K562 (cell line): ENCODE results near the gene USP7. TPM values are rescaled to one million over a fixed set of nuclear protein-coding genes. Genes with fewer than 3 reads are reported as not detected.

Experiments
- ATAC-seq: fragments of 200-7000 bp; cut with Tn5 transposase; 3 replicates; pipeline ENCODE4 v1.9.1; 2020; ENCODE audit warnings: moderate library complexity
- BruUV-seq: library from RNA; stranded (reverse); fragments of 400-500 nt; replicated peaks from 2 replicates; lab custom pipeline; 2021; lab: Mats Ljungman, UMichigan
- CTCF ChIA-PET: fragments of 300-600 bp; formaldehyde crosslinking; extraction: SDS; loops from one replicate; lab custom pipeline; 2021; ENCODE audit warnings: low intra/inter-chr PET ratio; lab: Yijun Ruan, JAX
- POLR2A ChIA-PET: fragments of 300-600, 350-650 bp; sonication (Branson Sonifier 250); formaldehyde crosslinking; extraction: SDS; loops from one replicate; lab custom pipeline; 2021; ENCODE audit warnings: antibody characterized with exemption, inconsistent platforms; lab: Yijun Ruan, JAX
- DNase-seq, 4 experiments: peaks; one replicate each; pipeline versions ENCODE4 v3.0.0 to v3.0.0-alpha.2; 2011 to 2018; ENCODE audit warnings: low spot score in 3 of 4, mixed read lengths in 3 of 4; ENCODE audit errors: extremely low read depth in 1 of 4
- FAIRE-seq: peaks from 2 replicates; lab custom pipeline; 2011; peaks lifted over from hg19 to GRCh38; lab: Jason Lieb, UNC
- H2AFZ ChIP-seq: 2 replicates; pipeline ENCODE4 v1.6.0; 2011; ENCODE audit warnings: low read depth, low read length, control low read depth, inconsistent platforms
- H3K27ac ChIP-seq: fragments of 200-600 bp; 3 replicates; pipeline ENCODE4 v1.8.0; 2011; ENCODE audit warnings: low read depth, mild to moderate bottlenecking, control low read depth, inconsistent platforms, low read length, moderate library complexity, mixed read lengths; ENCODE audit errors: extremely low read depth
- H3K27me3 ChIP-seq, 2 experiments: fragments of 300-600 bp in 1 of 2; 2 replicates in 1 of 2; 3 replicates in 1 of 2; pipeline versions ENCODE4 v1.6.0 to v1.8.0; 2011; ENCODE audit warnings: inconsistent platforms in 2 of 2, low read length in 2 of 2, mild to moderate bottlenecking in 1 of 2, mixed read lengths in 1 of 2, moderate library complexity in 1 of 2; ENCODE audit not compliant: control insufficient read depth in 2 of 2, insufficient read depth in 2 of 2
- H3K36me3 ChIP-seq: fragments of 300-600 bp; 3 replicates; pipeline ENCODE4 v1.8.0; 2011; ENCODE audit warnings: mild to moderate bottlenecking, low read length, inconsistent platforms; ENCODE audit not compliant: control insufficient read depth, insufficient read depth
- H3K4me1 ChIP-seq, 2 experiments: fragments of 200-600 bp in 1 of 2; replicated peaks in 1 of 2; 2 replicates in 1 of 2; 3 replicates in 1 of 2; pipeline versions ENCODE4 v1.5.1 to v1.8.0; 2011; ENCODE audit warnings: inconsistent platforms in 2 of 2, low read length in 2 of 2, mild to moderate bottlenecking in 1 of 2, mixed read lengths in 1 of 2, moderate library complexity in 1 of 2; ENCODE audit not compliant: control insufficient read depth in 2 of 2, insufficient read depth in 2 of 2
- H3K4me2 ChIP-seq: 2 replicates; pipeline ENCODE4 v1.6.1; 2011; ENCODE audit warnings: low read length, control low read depth, inconsistent platforms, mixed read lengths; ENCODE audit not compliant: insufficient read depth
- H3K4me3 ChIP-seq: fragments of 200-600 bp; sonication (generic), shearing (Covaris generic); 2 replicates; pipeline ENCODE4 v1.5.1; 2016; ENCODE audit warnings: control low read depth, inconsistent platforms
- H3K79me2 ChIP-seq: fragments of 200-600 bp; 3 replicates; pipeline ENCODE4 v1.8.0; 2011; ENCODE audit warnings: low read length, inconsistent platforms; ENCODE audit not compliant: control insufficient read depth, insufficient read depth
- H3K9ac ChIP-seq, 2 experiments: 2 replicates each; pipeline versions ENCODE4 v1.6.0 to v1.6.1; 2011; ENCODE audit warnings: low read depth in 2 of 2, low read length in 2 of 2, control low read depth in 1 of 2, inconsistent platforms in 1 of 2, mild to moderate bottlenecking in 1 of 2, mixed read lengths in 1 of 2; ENCODE audit not compliant: insufficient read depth in 1 of 2
- H3K9me1 ChIP-seq: one replicate; pipeline ENCODE4 v1.6.0; 2011; ENCODE audit warnings: inconsistent platforms, mild to moderate bottlenecking, low read length, moderate library complexity; ENCODE audit not compliant: control insufficient read depth, insufficient read depth
- H3K9me3 ChIP-seq: replicated peaks from 2 replicates; pipeline ENCODE4 v1.5.1; 2011; ENCODE audit warnings: low read depth, low read length, inconsistent platforms; ENCODE audit not compliant: control insufficient read depth, insufficient read depth
- H4K20me1 ChIP-seq: replicated peaks from 2 replicates; pipeline ENCODE4 v1.6.1; 2011; ENCODE audit warnings: low read length, inconsistent platforms, mixed read lengths; ENCODE audit not compliant: control insufficient read depth, insufficient read depth
- ARHGAP35 ChIP-seq: fragments of 450-650 bp; IDR thresholded peaks from 2 replicates; pipeline ENCODE4 v1.6.1; 2018; ENCODE audit not compliant: partially characterized antibody
- ARID4B ChIP-seq: sonication (generic); formaldehyde crosslinking; IDR thresholded peaks from 2 replicates; pipeline ENCODE4 v1.8.0; 2022; ENCODE audit warnings: mild to moderate bottlenecking, missing genetic modification reagents
- FOSL1 ChIP-seq: fragments of 200-800 bp; sonication (Bioruptor generic); conservative IDR thresholded peaks from 2 replicates; pipeline ENCODE4 v1.6.1; 2016; ENCODE audit warnings: missing genetic modification characterization, missing compliant biosample characterization
- FOXO4 ChIP-seq: fragments of 450-650 bp; formaldehyde crosslinking; IDR thresholded peaks from 2 replicates; pipeline ENCODE4 v1.4.0; 2020; ENCODE audit warnings: mild to moderate bottlenecking, moderate library complexity
- GTF2E2 ChIP-seq: fragments of 200-800 bp; sonication (Bioruptor generic); IDR thresholded peaks from 2 replicates; pipeline ENCODE4 v1.6.1; 2016; ENCODE audit warnings: missing genetic modification characterization, missing compliant biosample characterization
- MCM5 ChIP-seq: fragments of 450-650 bp; IDR thresholded peaks from 2 replicates; pipeline ENCODE4 v1.6.1; 2016; ENCODE audit warnings: low read depth
- MECOM ChIP-seq: fragments of 250-450 bp; sonication (Bioruptor Pico); IDR thresholded peaks from 2 replicates; pipeline ENCODE4 v1.8.0; 2022; ENCODE audit warnings: inconsistent platforms
- MYNN ChIP-seq, 2 experiments: sonication (generic); formaldehyde crosslinking in 1 of 2; IDR thresholded peaks; 2 replicates each; pipeline versions ENCODE4 v1.5.0 to v1.6.1; 2016 to 2020; ENCODE audit warnings: antibody characterized with exemption in 1 of 2, missing genetic modification reagents in 1 of 2
- POLR2AphosphoS5 ChIP-seq: IDR thresholded peaks from 2 replicates; pipeline ENCODE4 v1.6.1; 2011; ENCODE audit warnings: mild to moderate bottlenecking, low read depth, low read length, moderate library complexity; ENCODE audit not compliant: control insufficient read depth, insufficient read depth
- THRB ChIP-seq: fragments of 450-650 bp; formaldehyde crosslinking; conservative IDR thresholded peaks from 2 replicates; pipeline ENCODE4 v1.4.0; 2022; ENCODE audit warnings: mild to moderate bottlenecking, missing genetic modification characterization
- ZNF436 ChIP-seq: fragments of 250-450, 450-650 bp; sonication (Bioruptor Pico); formaldehyde crosslinking; IDR thresholded peaks from 2 replicates; pipeline ENCODE4 v1.7.0; 2020; ENCODE audit warnings: mild to moderate bottlenecking
- ZNF57 ChIP-seq: fragments of 450-650 bp; formaldehyde crosslinking; IDR thresholded peaks from 2 replicates; pipeline ENCODE4 v1.4.0; 2020; ENCODE audit warnings: mild to moderate bottlenecking, moderate library complexity
- WGBS: fragments of 100-300 bp; shearing (Covaris generic); methylation state at CpG from one replicate; pipeline ENCODE4 v1.1.6; 2016; ENCODE audit warnings: low coverage, mixed read lengths; ENCODE audit not compliant: insufficient coverage; ENCODE audit errors: missing lambda C conversion rate; 5-methylcytosine and 5-hydroxymethylcytosine counted together
- in situ Hi-C: fragments of 300-500 bp; cut with MboI; formaldehyde crosslinking; loops from 4 replicates; pipeline ENCODE4 v1.15.0; 2018; ENCODE audit warnings: inconsistent platforms, mixed read lengths
- intact Hi-C: fragments of 100-400 bp; cut with micrococcal nuclease; formaldehyde crosslinking; loops from 2 replicates; pipeline ENCODE4 v1.14.2; 2022
- polyA plus RNA-seq, 8 experiments: library from polyadenylated mRNA; depleted of rRNA in 4 of 8; stranded (reverse) in 5 of 8; unstranded in 3 of 8; fragments of >200 nt; fragmentation: Nextera tagmentation in 2 of 8; fragmentation: Illumina TruSeq in 1 of 8; extraction: Ambion mirVana in 2 of 8; extraction: Trizol in 1 of 8; gene quantifications; 2 replicates each; pipeline versions ENCODE4 v1.2.1 to v1.2.3, GENCODE V29; 2011 to 2014; ENCODE audit warnings: inconsistent platforms in 1 of 8, missing spikeins in 1 of 8
- total RNA-seq, 7 experiments: library from RNA; depleted of rRNA in 6 of 7; stranded (reverse); fragments of >200 nt in 6 of 7; fragmentation: Illumina TruSeq in 2 of 7; extraction: Trizol in 2 of 7; gene quantifications; 2 replicates each; pipeline versions ENCODE4 v1.2.1 to v1.2.3, GENCODE V29; 2011 to 2021; ENCODE audit warnings: low replicate concordance in 1 of 7

The USP7 gene
- total and polyA plus RNA-seq, 9 of the 15 experiments (the other 6 are each of a cell fraction or from before 2014, with no cell fraction given): 17.1 to 145 (median 57.9) TPM

DNA sequence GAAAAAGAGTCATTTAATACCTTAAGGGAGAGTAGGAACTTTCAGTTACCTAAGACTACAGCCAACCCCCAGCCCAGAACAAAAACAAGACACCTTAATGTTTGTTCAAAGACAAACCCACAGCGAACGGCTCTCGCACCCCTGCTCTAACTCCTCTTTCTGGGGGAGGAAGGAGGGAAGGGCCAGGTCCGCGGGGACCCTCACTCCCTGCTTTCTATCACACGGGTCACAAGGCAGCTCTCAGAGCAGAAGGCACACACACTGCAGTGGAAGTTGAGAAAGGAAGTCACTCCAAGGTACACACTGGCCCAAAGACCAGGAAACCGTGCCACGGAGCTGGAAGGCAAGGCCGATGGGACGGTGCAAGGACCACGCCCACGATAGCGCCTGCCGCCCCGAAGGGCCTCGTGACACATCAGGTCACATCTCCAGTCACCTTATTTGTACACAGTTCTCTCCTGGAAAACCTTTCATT is 71.6 kb downstream of the USP7 start (continued):
- no peak for TF ChIP-seq ARID4B (CRISPR knock-in tag)

- in situ Hi-C loops: no loop called here
- Histone ChIP-seq H3K27ac (no peak overlapping the region), H4K20me1 (peaks cover 20% of the 10 kb centered on the region; the same call in 1 of the 2 replicates), H3K9me1 (peaks cover 4% of the 10 kb centered on the region), H3K79me2 (no peaks in the 10 kb centered on the region), H2AFZ (no peak overlapping the region), H3K9me3 (no peaks in the 10 kb centered on the region), H3K4me1 (peaks cover 0 to 29% of the 10 kb centered on the region in 2 experiments; a peak in 3 of 5 replicates), H3K9ac (no peak overlapping the region), H3K36me3 (peaks cover 62% of the 10 kb centered on the region; the same call in 2 of the 3 replicates), H3K4me3 (no peak overlapping the region), H3K4me2 (no peak overlapping the region), H3K27me3 (no peaks in the 10 kb centered on the region)
- peak; percentile 39 for ATAC-seq
- intact Hi-C loops: no loop called here
- no peak for TF ChIP-seq ARHGAP35
- TF ChIP-seq MYNN (IDR thresholded peaks at IDR 0.05): no peak
- TF ChIP-seq MYNN (CRISPR knock-in tag; IDR thresholded peaks at IDR 0.05): no peak
- no peak for TF ChIP-seq ZNF436 (CRISPR knock-in tag)
- TF ChIP-seq THRB: no peak
- TF ChIP-seq POLR2AphosphoS5: no peak
- TF ChIP-seq FOSL1 (tag): no peak
- no peak for TF ChIP-seq GTF2E2 (tag)
- no peak for TF ChIP-seq FOXO4 (CRISPR knock-in tag)
- no peak for TF ChIP-seq MCM5
- no peak for TF ChIP-seq MECOM (CRISPR knock-in tag)
- TF ChIP-seq ZNF57: no peak
- FAIRE-seq: no peak
- no TSS peak for BruUV-seq
- CTCF ChIA-PET: no interaction called here
- WGBS: 76% methylated on average over 5 of the region's 5 CpGs
- no peak for DNase-seq
- POLR2A ChIA-PET: interaction anchor here (0.7 kb wide), 1 partner anchor 8 kb away, joined by 7 read pairs; the partner anchor contains the start of gene LITAFD
Observed at GRCh38 chr16:8890549-8890921, 73.2 kb downstream of the USP7 start.
